Stomach (tissue), 9 donors: Measurements from ENCODE around the gene FHL2. TPM values are rescaled to one million over a fixed set of nuclear protein-coding genes. Genes with fewer than 3 reads are reported as not detected.
A peak's percentile ranks its signal among the peaks of the same experiment; 100 is the strongest.

Experiments
- DNase-seq, 2 donors: peaks; one replicate each; pipeline versions ENCODE4 v3.0.0 to v3.0.0-alpha.2; 2013 to 2019
- H3K27ac ChIP-seq, 5 donors: fragments of 200-600 bp in 4 of 5; sonication (generic) in 4 of 5; one replicate each; pipeline ENCODE4 v1.5.1; 2013 to 2019; ENCODE audit warnings: mild to moderate bottlenecking in 1 of 5, moderate library complexity in 1 of 5
- H3K27me3 ChIP-seq, 3 donors: fragments of 200-600 bp; sonication (generic); one replicate each; pipeline ENCODE4 v1.5.1; 2017 to 2019; ENCODE audit warnings: mixed run types in 1 of 3
- H3K36me3 ChIP-seq, 4 donors: fragments of 200-600 bp; sonication (generic); 1 replicate in 3 of 4; 2 replicates in 1 of 4; pipeline ENCODE4 v1.5.1; 2016 to 2019
- H3K4me1 ChIP-seq, 4 donors: fragments of 200-600 bp; sonication (generic); one replicate each; pipeline ENCODE4 v1.5.1; 2016 to 2019
- H3K4me3 ChIP-seq, 4 donors: fragments of 200-600 bp; sonication (generic) in 3 of 4; one replicate each; pipeline ENCODE4 v1.5.1; 2016 to 2019; ENCODE audit warnings: mild to moderate bottlenecking in 1 of 4
- H3K9me3 ChIP-seq, 4 donors: fragments of 200-600 bp; sonication (generic); one replicate each; pipeline ENCODE4 v1.5.1; 2016 to 2019
- CTCF ChIP-seq, 7 experiments: fragments of 450-650 bp in 4 of 7; fragments of 200-600 bp in 3 of 7; sonication (generic) in 3 of 7; IDR thresholded peaks; one replicate each; pipeline ENCODE4 v1.5.1; 2016 to 2019; ENCODE audit warnings: antibody characterized with exemption in 7 of 7, control low read depth in 2 of 7, mild to moderate bottlenecking in 1 of 7
- EP300 ChIP-seq: sonication (generic); formaldehyde crosslinking; IDR thresholded peaks from one replicate; pipeline ENCODE4 v1.6.1; 2017; ENCODE audit warnings: antibody characterized with exemption
- POLR2A ChIP-seq, 4 donors: fragments of 450-650 bp; IDR thresholded peaks; one replicate each; pipeline ENCODE4 v1.6.1; 2016; ENCODE audit warnings: antibody characterized with exemption in 4 of 4, control low read depth in 2 of 4, mild to moderate bottlenecking in 1 of 4, moderate library complexity in 1 of 4
- POLR2AphosphoS5 ChIP-seq, 3 donors: sonication (generic); formaldehyde crosslinking; IDR thresholded peaks; one replicate each; pipeline ENCODE4 v1.6.1; 2016; ENCODE audit warnings: antibody characterized with exemption in 3 of 3
- WGBS, 5 donors: extraction: QIAGEN DNeasy Blood & Tissue Kit in 3 of 5; methylation state at CpG; one replicate each; pipeline versions ENCODE4 v1.1.5 to v1.1.7; 2013 to 2018; 5-methylcytosine and 5-hydroxymethylcytosine counted together
- intact Hi-C: fragments of 100-400 bp; cut with DNase I; formaldehyde crosslinking; loops from one replicate; pipeline ENCODE4 v1.15.1; 2023; ENCODE audit warnings: low total_unique reads
- polyA plus RNA-seq, 3 donors: library from polyadenylated mRNA; stranded (reverse); fragments of 200-250 nt; gene quantifications; one replicate each; pipeline ENCODE4 v1.2.3, GENCODE V29; 2013
- total RNA-seq, 5 donors: library from RNA; depleted of rRNA; stranded (reverse); fragments of >200 nt; gene quantifications; one replicate each; pipeline versions ENCODE4 v1.1.0 to v1.2.3, GENCODE V29; 2014 to 2016
- donor health status: healthy with polysubstance abuse.
- donor health status: Bipolar disorder and iron deficiency.
- donor health status: healthy.

The FHL2 gene
- total and polyA plus RNA-seq, 8 donors, result 42.3 to 240 (median 61.9) TPM

- H3K27ac ChIP-seq, result peak overlapping the region; percentile 26 to 93 (median 83)
- TF ChIP-seq POLR2AphosphoS5 (IDR thresholded peaks at IDR 0.05), result no peak
- no peak for TF ChIP-seq EP300
- no peak for TF ChIP-seq POLR2A (IDR thresholded peaks at IDR 0.05)
- no peak for TF ChIP-seq CTCF (IDR thresholded peaks at IDR 0.05)
Observed at GRCh38 chr2:105391763-105392662, 6.8 kb downstream of the FHL2 start.

GRCh38 chr2:105391058-105391627 lies 7.7 kb downstream of the FHL2 start:
- DNase-seq, result no peak
- Histone ChIP-seq H3K27ac (peak overlapping the region in 4 of 5 donors; percentile 26 to 93 (median 84)), H3K36me3 (peaks cover 0 to 20% (median 2%) of the 10 kb centered on the region in 4 donors), H3K4me1 (peaks cover 28 to 98% (median 66%) of the 10 kb centered on the region in 4 donors), H3K27me3 (no peaks in the 10 kb centered on the region), H3K4me3 (no peak overlapping the region), H3K9me3 (no peaks in the 10 kb centered on the region)
- intact Hi-C loops, result no loop called here
- no peak for TF ChIP-seq EP300
- no peak for TF ChIP-seq POLR2AphosphoS5 (IDR thresholded peaks at IDR 0.05)
- no peak for TF ChIP-seq POLR2A (IDR thresholded peaks at IDR 0.05)
- no peak for TF ChIP-seq CTCF (IDR thresholded peaks at IDR 0.05)
- WGBS, 5 donors, result 82 to 100% (median 91%) methylated on average over 5 of the region's 5 CpGs

More at GRCh38 chr2:105391763-105392662, 6.8 kb downstream of the FHL2 start:
- Histone ChIP-seq H3K4me3 (no peak overlapping the region), H3K27me3 (peaks cover 0 to under 1% (median 0%) of the 10 kb centered on the region in 3 donors), H3K36me3 (peaks cover 0 to 17% (median 0%) of the 10 kb centered on the region in 4 donors), H3K9me3 (no peaks in the 10 kb centered on the region), H3K4me1 (peaks cover 24 to 92% (median 63%) of the 10 kb centered on the region in 4 donors)
- WGBS, 5 donors, result 74 to 81% (median 75%) methylated on average over 9 of the region's 9 CpGs
- intact Hi-C loops, result no loop called here
- DNase-seq, result no peak

GRCh38 chr2:105390454-105390853 lies 8.4 kb downstream of the FHL2 start:
- DNase-seq, result no peak
- intact Hi-C loops, result no loop called here
- Histone ChIP-seq H3K4me3 (no peak overlapping the region), H3K4me1 (peaks cover 23 to 98% (median 66%) of the 10 kb centered on the region in 4 donors), H3K27ac (peak overlapping the region in 4 of 5 donors; percentile 15 to 93 (median 84)), H3K9me3 (no peaks in the 10 kb centered on the region), H3K36me3 (peaks cover 0 to 27% (median 8%) of the 10 kb centered on the region in 4 donors), H3K27me3 (no peaks in the 10 kb centered on the region)
- TF ChIP-seq POLR2AphosphoS5 (IDR thresholded peaks at IDR 0.05) (no peak), CTCF (IDR thresholded peaks at IDR 0.05) (no peak), EP300 (no peak), POLR2A (IDR thresholded peaks at IDR 0.05) (no peak)

GRCh38 chr2:105388971-105389381 lies 9.9 kb downstream of the FHL2 start:
- peaks cover 11 to 42% (median 22%) of the 10 kb centered on the region in 4 donors for H3K36me3 ChIP-seq
- 49 to 69% (median 62%) methylated on average over 8 of the region's 8 CpGs for WGBS, 5 donors
- peak overlapping the region in 4 of 5 donors; percentile 48 to 93 (median 84) for H3K27ac ChIP-seq

More at GRCh38 chr2:105388971-105389381, 9.9 kb downstream of the FHL2 start:
- Histone ChIP-seq H3K4me3 (no peak overlapping the region), H3K27me3 (no peaks in the 10 kb centered on the region), H3K9me3 (no peaks in the 10 kb centered on the region), H3K4me1 (peaks cover 29 to 98% (median 67%) of the 10 kb centered on the region in 4 donors)
- DNase-seq, result peak in 1 of 2 donors; percentile 64
- TF ChIP-seq CTCF (IDR thresholded peaks at IDR 0.05) (no peak), POLR2AphosphoS5 (IDR thresholded peaks at IDR 0.05) (peak in 2 of 3 donors; percentile 25 to 66)
- intact Hi-C loops, result no loop called here
